NCI-H524 (cell line): ENCODE data around the gene SLAMF8.
A peak's percentile ranks its signal among the peaks of the same experiment; 100 is the strongest.

Experiments used
- DNase-seq, 2 experiments: peaks; one replicate each; lab custom pipeline; 2025; lab: John Stamatoyannopoulos, UW

Gene SLAMF8

GRCh38 chr1:159849626-159850366, 23.1 kb downstream of the SLAMF8 start:
- DNase-seq: no peak

GRCh38 chr1:159851407-159851806, 24.7 kb downstream of the SLAMF8 start:
- DNase-seq: no peak

- no peak for DNase-seq
Observed at GRCh38 chr1:159853417-159854115, 26.9 kb downstream of the SLAMF8 start.

GRCh38 chr1:159854116-159854692, 27.5 kb downstream of the SLAMF8 start:
- DNase-seq: peak in 1 of 2 experiments; percentile 45

- peak; percentile 35 to 55 for DNase-seq
Observed at GRCh38 chr1:159854693-159855192, 28.1 kb downstream of the SLAMF8 start.

GRCh38 chr1:159855709-159856108, 29.0 kb downstream of the SLAMF8 start:
- no peak for DNase-seq

- no peak for DNase-seq
Observed at GRCh38 chr1:159856576-159856975, 29.9 kb downstream of the SLAMF8 start.

GRCh38 chr1:159857889-159858288, 31.2 kb downstream of the SLAMF8 start:
- peak in 1 of 2 experiments; percentile 3 for DNase-seq

GRCh38 chr1:159859767-159860322, 33.2 kb downstream of the SLAMF8 start:
- DNase-seq: no peak

GRCh38 chr1:159860456-159860855, 33.8 kb downstream of the SLAMF8 start:
- DNase-seq: peak in 1 of 2 experiments; percentile 44

- no peak for DNase-seq
Observed at GRCh38 chr1:159861218-159861617, 34.5 kb downstream of the SLAMF8 start.

GRCh38 chr1:159862031-159862430, 35.4 kb downstream of the SLAMF8 start:
- DNase-seq: no peak

- DNase-seq: no peak
Observed at GRCh38 chr1:159862557-159862956, 35.9 kb downstream of the SLAMF8 start, which contains the start of gene VSIG8. VSIG8 (minus strand) TSS chr1:159862657; CDS start chr1:159862521, 136 bp downstream.

- no peak for DNase-seq
Observed at GRCh38 chr1:159864262-159864661, 37.6 kb downstream of the SLAMF8 start.

GRCh38 chr1:159866066-159866465, 39.4 kb downstream of the SLAMF8 start:
- no peak for DNase-seq

GRCh38 chr1:159866905-159867663, 40.4 kb downstream of the SLAMF8 start:
- DNase-seq: no peak

GRCh38 chr1:159867664-159868026, 41.0 kb downstream of the SLAMF8 start:
- peak in 1 of 2 experiments; percentile 35 for DNase-seq

- DNase-seq: peak in 1 of 2 experiments; percentile 24
Observed at GRCh38 chr1:159868766-159869165, 42.1 kb downstream of the SLAMF8 start.

- no peak for DNase-seq
Observed at GRCh38 chr1:159869173-159869572, 42.5 kb downstream of the SLAMF8 start.

- no peak for DNase-seq
Observed at GRCh38 chr1:159869607-159870006, 42.9 kb downstream of the SLAMF8 start.

GRCh38 chr1:159870704-159871103, 44.0 kb downstream of the SLAMF8 start:
- no peak for DNase-seq

GRCh38 chr1:159872891-159873290, 46.2 kb downstream of the SLAMF8 start:
- no peak for DNase-seq
